Measurements from ENCODE around the gene WNT8A.

WNT8A gene

DNA sequence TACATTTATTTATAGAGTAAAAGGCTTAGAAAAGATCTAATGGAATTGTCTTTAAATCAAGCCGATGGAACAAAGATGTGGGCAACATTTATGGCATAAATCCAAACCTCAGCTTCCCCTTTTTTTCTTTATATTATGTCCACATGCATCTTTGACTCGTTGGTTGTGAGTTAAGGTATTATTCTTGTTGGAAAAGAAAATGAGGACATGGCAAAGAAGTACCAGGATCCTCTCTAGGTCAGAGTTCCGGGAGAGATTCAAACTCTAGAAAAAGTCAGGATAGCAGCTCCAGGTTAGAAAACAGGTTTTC lies 55.9 kb downstream of the WNT8A start:
- H3K4me1 Mint-ChIP-seq (ENCODE audit: low read depth), result no peaks in the 10 kb centered on the region
- peaks cover 16% of the 10 kb centered on the region for H3K27me3 Mint-ChIP-seq (ENCODE audit: low read depth)
- DNase-seq (ENCODE audit: low spot score), result no peak
- no peaks in the 10 kb centered on the region for H3K36me3 Mint-ChIP-seq (ENCODE audit: low read depth)
- no peak overlapping the region for H3K27ac Mint-ChIP-seq
- H3K4me3 Mint-ChIP-seq, result no peak overlapping the region
- no peaks in the 10 kb centered on the region for H3K9me3 Mint-ChIP-seq

- DNase-seq (ENCODE audit: low spot score), result no peak
- H3K9me3 Mint-ChIP-seq, result no peaks in the 10 kb centered on the region
- no peaks in the 10 kb centered on the region for H3K36me3 Mint-ChIP-seq (ENCODE audit: low read depth)
- no peaks in the 10 kb centered on the region for H3K4me1 Mint-ChIP-seq (ENCODE audit: low read depth)
- H3K27ac Mint-ChIP-seq, result no peak overlapping the region
- H3K27me3 Mint-ChIP-seq (ENCODE audit: low read depth), result peaks cover 16% of the 10 kb centered on the region
- H3K4me3 Mint-ChIP-seq, result no peak overlapping the region
These were observed 56.4 kb downstream of the WNT8A start for GRCh38 chr5:138140268-138140667.
